Muscle layer of colon (tissue), 2 donors: Measurements from ENCODE around the gene DYNLL2.
"Not testable (repeated sequence)": the region's sequence is repeated elsewhere in the genome, so short reads cannot be mapped to it uniquely, and the experiment has no call there.

Source experiments
- H3K27ac ChIP-seq: one replicate; pipeline ENCODE4 v1.7.0; 2013; ENCODE audit warnings: low read depth, mild to moderate bottlenecking, low read length, moderate library complexity
- H3K27me3 ChIP-seq, 2 donors: one replicate each; pipeline ENCODE4 v1.7.0; 2013; ENCODE audit warnings: low read length in 2 of 2, mild to moderate bottlenecking in 2 of 2; ENCODE audit not compliant: insufficient read depth in 2 of 2, control insufficient read depth in 1 of 2
- H3K36me3 ChIP-seq: one replicate; pipeline ENCODE4 v1.7.0; 2013; ENCODE audit warnings: mild to moderate bottlenecking, low read length; ENCODE audit not compliant: insufficient read depth
- H3K4me1 ChIP-seq: one replicate; pipeline ENCODE4 v1.7.0; 2013; ENCODE audit warnings: mild to moderate bottlenecking, low read length; ENCODE audit not compliant: insufficient read depth
- H3K4me3 ChIP-seq, 2 donors: one replicate each; pipeline ENCODE4 v1.7.0; 2013; ENCODE audit warnings: low read length in 2 of 2, low read depth in 1 of 2, mild to moderate bottlenecking in 1 of 2, moderate library complexity in 1 of 2
- H3K9ac ChIP-seq: one replicate; pipeline ENCODE4 v1.7.0; 2013; ENCODE audit warnings: low read length
- H3K9me3 ChIP-seq: one replicate; pipeline ENCODE4 v1.7.0; 2013; ENCODE audit warnings: mild to moderate bottlenecking, low read length
- donor health status: abdominal sarcoma.
- donor health status: Adenocarcinoma of cecum.

Gene DYNLL2

DNA sequence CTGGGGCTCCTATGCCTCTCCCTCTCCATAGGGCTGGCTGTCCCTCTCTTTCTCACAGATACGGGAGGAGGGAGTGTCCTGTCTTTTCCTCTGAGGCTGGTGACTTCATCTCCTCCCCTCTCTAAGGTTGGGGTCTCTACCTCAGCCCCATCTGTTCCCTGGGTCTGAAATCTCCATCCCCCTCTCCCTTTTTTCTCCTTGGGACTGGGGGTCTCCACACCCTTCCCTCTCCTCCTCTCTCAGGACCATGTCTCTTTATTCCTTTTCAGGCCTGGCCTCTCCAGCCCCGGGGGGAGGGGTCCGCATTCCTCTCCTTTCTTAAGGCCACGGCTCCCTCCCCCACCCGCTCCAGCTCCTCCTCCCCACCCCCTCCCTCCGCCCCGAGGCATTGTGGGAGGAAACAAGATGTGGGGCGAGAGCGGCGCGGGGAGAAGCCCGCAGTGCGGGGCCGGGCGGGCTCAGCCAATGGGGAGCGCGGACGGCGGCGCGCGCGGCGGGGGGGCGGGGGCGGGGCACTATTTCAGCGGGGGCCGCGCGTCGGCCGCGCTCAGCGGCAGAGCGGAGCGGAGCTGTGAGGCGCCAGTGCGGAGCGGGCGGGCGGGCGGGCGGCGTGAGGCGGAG, at the start of gene DYNLL2:
DYNLL2 (plus strand) TSS at position 550 of the 621 bp plus-strand sequence. CDS start 3,672 bp downstream, outside the sequence.
- Histone ChIP-seq H3K9me3 (no peaks in the 10 kb centered on the region), H3K36me3 (peaks cover 12% of the 10 kb centered on the region), H3K27ac (peak within 1 kb of the TSS; percentile 92), H3K27me3 (no peaks in the 10 kb centered on the region), H3K9ac (peak within 1 kb of the TSS; percentile 71), H3K4me1 (peaks cover 38% of the 10 kb centered on the region), H3K4me3 (peak within 1 kb of the TSS; percentile 65 to 90)

DNA sequence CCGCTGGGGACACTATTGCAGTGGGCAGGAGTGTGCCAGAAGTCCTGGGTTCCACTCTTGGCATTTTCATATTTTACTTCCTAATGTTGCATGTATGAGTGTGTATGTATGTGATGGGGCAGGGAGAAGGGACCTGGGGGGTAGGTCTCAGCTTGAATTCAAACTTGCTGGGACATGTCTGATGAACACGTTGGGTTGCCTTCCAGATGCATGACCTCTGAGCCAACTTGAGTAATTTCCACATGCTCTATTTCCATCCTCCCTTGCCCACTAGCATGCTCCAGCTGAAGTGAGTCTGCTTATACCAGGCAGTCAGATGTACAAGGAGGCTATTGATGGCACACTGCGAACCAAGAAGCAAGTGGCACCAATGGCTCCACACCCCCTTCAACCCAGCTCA, 43.2 kb upstream of the DYNLL2 start:
- peaks cover 0 to 7% of the 10 kb centered on the region in 2 donors for H3K27me3 ChIP-seq
- no peaks in the 10 kb centered on the region for H3K36me3 ChIP-seq
- no peaks in the 10 kb centered on the region for H3K4me1 ChIP-seq
- H3K4me3 ChIP-seq = no peak overlapping the region
- H3K27ac ChIP-seq = no peak overlapping the region
- H3K9me3 ChIP-seq = no peaks in the 10 kb centered on the region
- no peak overlapping the region for H3K9ac ChIP-seq

DNA sequence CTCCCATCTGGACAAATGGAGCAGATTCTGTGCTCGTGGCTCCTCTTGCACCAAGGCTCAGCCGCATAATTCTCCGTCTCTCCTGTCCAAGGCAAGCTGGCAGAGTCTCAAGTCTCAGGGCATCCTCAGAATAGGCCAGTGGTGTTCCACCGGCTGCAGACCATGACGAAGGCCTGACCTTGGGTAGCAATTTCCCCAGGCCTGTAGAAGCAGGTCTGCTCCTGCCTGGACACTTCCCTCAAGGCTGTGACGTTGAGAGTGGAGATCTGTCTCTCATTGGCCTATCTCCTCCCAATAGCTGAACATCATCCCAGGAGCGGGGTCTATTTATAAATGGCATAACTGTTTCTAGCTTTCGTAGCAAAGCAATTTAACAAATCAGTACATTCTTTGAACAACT, 42.8 kb upstream of the DYNLL2 start:
- Histone ChIP-seq H3K27ac (no peak overlapping the region), H3K9ac (no peak overlapping the region), H3K4me1 (no peaks in the 10 kb centered on the region), H3K9me3 (no peaks in the 10 kb centered on the region), H3K36me3 (no peaks in the 10 kb centered on the region), H3K27me3 (peaks cover 0 to 7% of the 10 kb centered on the region in 2 donors), H3K4me3 (no peak overlapping the region)

GRCh38 chr17:58041161-58041560, 42.1 kb upstream of the DYNLL2 start:
- Histone ChIP-seq H3K36me3 (no peaks in the 10 kb centered on the region), H3K27me3 (peaks cover 0 to 7% of the 10 kb centered on the region in 2 donors), H3K27ac (no peak overlapping the region), H3K9me3 (no peaks in the 10 kb centered on the region), H3K4me1 (no peaks in the 10 kb centered on the region), H3K4me3 (no peak overlapping the region), H3K9ac (no peak overlapping the region)

GRCh38 chr17:58043221-58044181, 39.7 kb upstream of the DYNLL2 start:
- Histone ChIP-seq H3K9ac (no peak overlapping the region), H3K27me3 (peaks cover 0 to 7% of the 10 kb centered on the region in 2 donors), H3K36me3 (no peaks in the 10 kb centered on the region), H3K4me3 (no peak overlapping the region), H3K9me3 (no peaks in the 10 kb centered on the region), H3K4me1 (no peaks in the 10 kb centered on the region), H3K27ac (no peak overlapping the region)

GRCh38 chr17:58044256-58044655, 39.0 kb upstream of the DYNLL2 start:
- not testable (repeated sequence) for H3K36me3 ChIP-seq, H3K27ac ChIP-seq, H3K4me3 ChIP-seq, H3K9ac ChIP-seq, H3K4me1 ChIP-seq, H3K9me3 ChIP-seq, H3K27me3 ChIP-seq

DNA sequence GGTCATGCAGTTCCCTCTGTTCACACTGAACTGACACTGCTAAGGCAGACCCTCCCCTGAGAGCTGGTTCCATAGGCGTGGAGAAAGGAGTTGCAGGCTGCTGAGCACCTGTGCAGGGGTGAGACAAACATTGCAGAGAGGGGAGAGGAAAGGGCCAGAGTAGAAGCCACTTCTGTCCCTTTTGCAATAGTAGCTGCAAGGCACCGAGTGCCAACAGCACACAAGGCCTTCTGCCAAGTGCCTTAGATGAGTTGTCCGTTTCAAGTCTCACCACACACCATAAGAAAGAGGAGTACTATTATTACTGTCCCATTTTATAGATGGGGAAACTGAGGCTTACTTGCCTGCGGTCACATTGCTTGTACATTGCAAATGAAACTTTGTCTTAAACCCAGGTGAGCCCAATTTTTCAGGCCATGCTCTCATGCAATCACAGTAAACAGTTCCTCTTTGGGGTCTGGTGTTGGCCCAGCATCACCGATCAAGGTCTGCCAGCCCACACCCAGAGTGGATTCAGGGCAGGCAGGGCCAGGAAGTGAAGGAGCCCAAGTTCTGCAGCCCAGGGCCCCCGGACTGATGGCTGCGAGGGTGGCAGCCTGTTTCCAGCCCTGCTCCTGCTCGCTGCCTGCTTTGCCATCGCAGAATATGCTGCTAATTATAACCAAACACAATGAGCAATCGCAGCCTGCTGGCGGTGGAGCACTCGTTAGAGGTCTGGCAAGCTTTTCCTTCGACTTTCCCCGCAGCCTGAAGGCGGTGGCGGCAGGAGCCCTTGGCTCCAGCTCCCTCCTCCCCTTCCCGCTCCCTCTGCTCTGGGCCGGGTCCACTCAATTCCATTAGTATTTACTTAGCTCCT, 36.8 kb upstream of the DYNLL2 start:
- Histone ChIP-seq H3K36me3 (no peaks in the 10 kb centered on the region), H3K27ac (no peak overlapping the region), H3K4me3 (no peak overlapping the region), H3K27me3 (peaks cover 0 to 7% of the 10 kb centered on the region in 2 donors), H3K9me3 (no peaks in the 10 kb centered on the region), H3K4me1 (no peaks in the 10 kb centered on the region), H3K9ac (no peak overlapping the region)

DNA sequence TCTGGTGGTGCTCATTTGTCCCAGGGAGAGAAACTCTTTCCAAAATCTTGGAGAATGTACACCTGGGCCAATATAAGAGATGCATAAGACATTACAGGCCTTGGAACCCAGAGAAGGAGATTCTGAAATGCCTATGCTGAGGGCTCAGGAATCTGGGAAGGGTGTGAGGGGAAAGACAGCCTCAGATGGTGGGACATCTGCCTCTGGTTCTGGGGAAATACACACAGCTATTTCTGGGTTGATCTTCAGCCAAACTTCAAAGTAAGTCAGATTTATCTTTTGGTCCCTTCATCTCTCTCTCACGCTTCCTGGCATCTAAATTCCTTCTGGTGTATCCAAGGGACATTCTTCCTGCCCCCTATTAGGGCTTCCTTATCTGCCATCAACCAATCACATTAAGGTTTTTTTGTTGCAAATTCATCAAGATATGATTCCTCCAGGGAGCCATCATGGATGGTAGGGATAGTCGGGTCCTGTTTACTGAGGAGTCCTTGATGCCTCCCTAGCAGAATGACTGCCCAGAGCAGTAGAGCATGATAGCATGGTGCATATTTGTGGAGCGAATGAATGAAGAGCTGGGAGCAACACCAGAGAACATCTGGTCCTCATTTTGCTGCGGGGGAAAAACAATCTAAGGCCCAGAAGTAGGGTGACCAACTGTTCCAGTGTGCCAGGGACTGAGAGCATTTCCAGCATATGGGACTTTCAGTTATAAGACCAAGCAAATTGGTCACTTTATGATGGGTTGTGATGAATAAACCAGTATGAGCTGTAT, 35.7 kb upstream of the DYNLL2 start:
- Histone ChIP-seq H3K9me3 (no peaks in the 10 kb centered on the region), H3K27me3 (peaks cover 0 to 7% of the 10 kb centered on the region in 2 donors), H3K9ac (no peak overlapping the region), H3K4me3 (no peak overlapping the region), H3K27ac (no peak overlapping the region), H3K36me3 (no peaks in the 10 kb centered on the region), H3K4me1 (no peaks in the 10 kb centered on the region)

- Histone ChIP-seq H3K27ac (no peak overlapping the region), H3K9me3 (no peaks in the 10 kb centered on the region)
Measured at GRCh38 chr17:58049533-58049932, 33.7 kb upstream of the DYNLL2 start.

GRCh38 chr17:58050966-58051365, 32.3 kb upstream of the DYNLL2 start:
- no peak overlapping the region for H3K27ac ChIP-seq
- H3K27me3 ChIP-seq = no peaks in the 10 kb centered on the region
- no peaks in the 10 kb centered on the region for H3K36me3 ChIP-seq
- H3K4me1 ChIP-seq = no peaks in the 10 kb centered on the region
- H3K9ac ChIP-seq = no peak overlapping the region
- H3K4me3 ChIP-seq = no peak overlapping the region
- H3K9me3 ChIP-seq = no peaks in the 10 kb centered on the region

More at GRCh38 chr17:58049533-58049932, 33.7 kb upstream of the DYNLL2 start:
- Histone ChIP-seq H3K4me1 (no peaks in the 10 kb centered on the region), H3K9ac (no peak overlapping the region), H3K27me3 (no peaks in the 10 kb centered on the region), H3K36me3 (no peaks in the 10 kb centered on the region), H3K4me3 (no peak overlapping the region)
